Pons (tissue), 1 donor: ENCODE data around the gene SH3BGRL3.

ENCODE experiments used
- DNase-seq: peaks from one replicate; pipeline ENCODE4 v3.0.0-alpha.2; 2016; ENCODE audit warnings: low spot score

The SH3BGRL3 gene

GRCh38 chr1:26277719-26278118 is 2.2 kb upstream of the SH3BGRL3 start:
- no peak for DNase-seq

DNA sequence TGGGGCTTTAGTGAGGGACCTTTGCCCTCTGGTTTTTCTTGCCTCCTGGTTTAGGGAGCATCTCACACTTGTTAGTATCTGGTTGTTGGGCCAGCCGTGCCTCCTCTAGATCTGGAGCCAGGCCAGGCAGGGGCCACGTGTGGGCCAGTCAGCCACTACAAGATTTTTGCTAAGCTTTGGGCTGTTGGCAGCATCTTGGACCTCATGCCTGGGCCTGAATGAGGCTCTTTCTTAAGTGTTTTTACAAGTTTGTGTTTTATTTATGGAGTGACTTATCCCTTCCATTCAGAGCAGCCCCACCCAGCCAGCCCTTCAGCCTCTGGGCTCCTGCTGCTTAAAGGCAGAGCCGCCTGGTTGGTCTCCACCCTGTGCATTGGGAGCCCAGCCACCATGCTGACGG is 1.6 kb upstream of the SH3BGRL3 start:
- DNase-seq, result no peak

DNA sequence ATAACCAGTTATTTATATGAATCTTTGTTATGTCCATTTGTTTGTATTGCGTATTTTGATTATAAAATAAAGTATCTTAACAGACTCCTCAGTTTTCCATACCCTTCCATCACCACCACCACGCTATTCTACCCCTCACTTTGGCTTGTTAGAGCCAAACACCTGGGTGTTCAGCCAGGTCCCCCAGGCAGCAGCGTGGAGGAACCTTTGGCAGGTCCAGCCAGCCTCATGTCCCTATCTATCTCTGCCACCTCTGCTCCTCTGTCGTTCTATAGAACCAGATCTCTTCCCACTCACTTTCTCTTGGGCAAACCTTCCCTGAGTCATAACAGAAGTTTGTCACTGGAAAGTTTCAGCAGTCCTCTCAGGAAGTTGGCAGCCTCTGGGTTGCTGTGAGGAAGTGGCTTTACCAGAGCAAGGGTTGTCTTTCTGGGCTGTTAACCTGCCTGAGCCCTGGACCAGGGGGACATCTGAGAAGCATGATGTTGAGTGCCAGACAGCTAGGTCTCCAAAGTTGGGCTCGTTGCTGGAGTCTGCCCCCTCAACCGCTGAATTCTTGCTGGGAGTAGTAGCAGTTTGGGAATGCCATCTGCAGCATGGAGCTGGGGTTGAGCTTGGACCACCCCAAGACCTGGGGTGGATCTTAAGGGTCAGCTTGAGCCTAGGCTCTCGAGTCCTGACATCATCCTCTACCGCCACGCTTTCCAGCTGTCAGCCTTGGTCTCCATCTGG is 996 bp upstream of the SH3BGRL3 start:
- peak; percentile 74 for DNase-seq

GRCh38 chr1:26280333-26281042 is 602 bp downstream of the SH3BGRL3 start:
- no peak for DNase-seq

GRCh38 chr1:26281091-26281958 is 1.4 kb downstream of the SH3BGRL3 start:
- no peak for DNase-seq

DNA sequence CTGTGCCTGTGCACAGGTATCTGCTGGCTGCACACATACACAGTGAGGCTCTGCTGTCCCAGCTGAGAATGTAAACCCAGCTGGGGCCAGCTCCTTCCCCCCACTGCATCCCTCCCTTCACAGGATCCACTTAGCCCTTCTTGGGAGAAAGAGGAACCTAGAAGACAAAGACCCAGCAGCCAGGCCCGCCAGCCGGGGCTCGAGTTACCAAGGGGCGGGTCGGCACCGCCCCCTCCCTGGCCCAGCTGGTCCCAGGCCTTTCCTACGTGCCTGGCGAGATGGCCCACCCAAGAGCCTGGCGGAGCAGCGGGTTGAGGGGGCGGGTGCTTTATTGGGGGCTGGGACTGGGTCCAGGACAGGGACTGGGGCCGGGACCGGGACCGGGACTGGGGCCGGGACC is 2.1 kb downstream of the SH3BGRL3 start:
- DNase-seq, result no peak

GRCh38 chr1:26282401-26282918 is 2.6 kb downstream of the SH3BGRL3 start:
- DNase-seq, result no peak

- no peak for DNase-seq
Measured at GRCh38 chr1:26283279-26283853, 3.5 kb downstream of the SH3BGRL3 start.

- DNase-seq, result no peak
Measured at GRCh38 chr1:26283871-26284596, 4.1 kb downstream of the SH3BGRL3 start.

- DNase-seq, result no peak
Measured at GRCh38 chr1:26284597-26285347, 4.9 kb downstream of the SH3BGRL3 start.

GRCh38 chr1:26285366-26286063 is 5.6 kb downstream of the SH3BGRL3 start:
- no peak for DNase-seq

GRCh38 chr1:26286064-26286416 is 6.2 kb downstream of the SH3BGRL3 start:
- no peak for DNase-seq

DNA sequence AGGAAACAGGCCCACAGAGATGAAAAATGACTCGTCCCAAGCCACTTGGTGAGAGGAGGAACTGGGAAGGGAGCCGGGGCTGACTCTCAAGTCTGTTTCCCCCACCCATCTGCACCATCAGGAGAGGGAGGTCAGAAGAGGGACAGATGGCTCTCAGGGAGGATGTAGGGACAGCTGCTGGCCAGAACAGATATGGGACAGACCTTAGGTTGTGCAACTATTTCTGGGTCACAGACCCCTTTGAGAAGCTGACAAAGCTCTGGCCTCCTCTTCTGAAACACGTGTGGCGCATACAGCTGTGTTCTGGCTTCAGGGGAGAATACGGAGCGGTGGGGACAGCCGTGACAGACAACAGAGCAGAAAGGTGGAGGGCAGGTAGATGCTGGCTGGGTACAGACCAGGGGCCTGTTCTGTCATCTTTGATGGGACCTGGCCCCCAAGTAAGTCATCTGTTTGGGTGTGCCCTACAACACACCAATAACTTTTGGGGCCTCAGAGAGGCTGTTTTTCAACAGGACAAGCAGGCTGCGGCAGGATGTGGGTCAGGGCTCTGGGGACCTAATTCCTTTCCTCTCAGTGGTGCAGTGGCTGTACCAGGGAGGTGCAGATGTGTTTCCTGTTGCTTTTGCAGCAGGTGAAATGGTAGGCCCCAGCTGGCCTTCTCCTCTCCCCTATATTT is 7.3 kb downstream of the SH3BGRL3 start:
- no peak for DNase-seq

GRCh38 chr1:26287811-26288210 is 7.9 kb downstream of the SH3BGRL3 start:
- DNase-seq, result no peak

DNA sequence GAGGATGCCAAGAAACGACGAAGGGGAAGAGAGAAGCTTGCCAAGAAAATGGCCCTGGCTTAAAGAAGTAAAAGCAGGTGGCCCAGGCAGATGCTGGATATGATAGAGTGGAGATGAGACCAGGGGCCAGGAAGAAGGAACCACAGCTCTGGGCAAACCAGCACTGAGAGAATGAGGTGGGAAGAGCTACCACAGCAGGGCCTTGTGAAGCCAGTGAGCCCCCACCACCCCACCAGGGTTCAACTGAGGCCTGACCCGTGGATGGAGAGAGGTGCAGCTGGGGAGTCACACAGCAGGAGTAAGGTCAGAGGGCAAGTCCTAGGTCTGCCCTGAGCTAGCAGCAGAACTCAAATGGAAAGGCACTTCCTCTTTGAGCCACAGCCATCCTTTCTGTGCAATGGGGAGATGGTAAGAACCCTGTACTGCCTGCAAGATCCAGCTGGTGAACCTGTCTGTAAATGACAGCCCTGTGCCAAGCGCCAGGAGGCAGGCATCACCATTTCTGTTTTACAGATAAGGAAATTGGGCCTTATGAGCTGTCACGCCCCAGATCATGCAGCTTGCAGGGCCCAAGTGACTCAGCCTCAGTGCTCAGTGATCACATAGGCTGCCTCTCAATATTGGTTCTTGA is 8.5 kb downstream of the SH3BGRL3 start:
- no peak for DNase-seq

DNA sequence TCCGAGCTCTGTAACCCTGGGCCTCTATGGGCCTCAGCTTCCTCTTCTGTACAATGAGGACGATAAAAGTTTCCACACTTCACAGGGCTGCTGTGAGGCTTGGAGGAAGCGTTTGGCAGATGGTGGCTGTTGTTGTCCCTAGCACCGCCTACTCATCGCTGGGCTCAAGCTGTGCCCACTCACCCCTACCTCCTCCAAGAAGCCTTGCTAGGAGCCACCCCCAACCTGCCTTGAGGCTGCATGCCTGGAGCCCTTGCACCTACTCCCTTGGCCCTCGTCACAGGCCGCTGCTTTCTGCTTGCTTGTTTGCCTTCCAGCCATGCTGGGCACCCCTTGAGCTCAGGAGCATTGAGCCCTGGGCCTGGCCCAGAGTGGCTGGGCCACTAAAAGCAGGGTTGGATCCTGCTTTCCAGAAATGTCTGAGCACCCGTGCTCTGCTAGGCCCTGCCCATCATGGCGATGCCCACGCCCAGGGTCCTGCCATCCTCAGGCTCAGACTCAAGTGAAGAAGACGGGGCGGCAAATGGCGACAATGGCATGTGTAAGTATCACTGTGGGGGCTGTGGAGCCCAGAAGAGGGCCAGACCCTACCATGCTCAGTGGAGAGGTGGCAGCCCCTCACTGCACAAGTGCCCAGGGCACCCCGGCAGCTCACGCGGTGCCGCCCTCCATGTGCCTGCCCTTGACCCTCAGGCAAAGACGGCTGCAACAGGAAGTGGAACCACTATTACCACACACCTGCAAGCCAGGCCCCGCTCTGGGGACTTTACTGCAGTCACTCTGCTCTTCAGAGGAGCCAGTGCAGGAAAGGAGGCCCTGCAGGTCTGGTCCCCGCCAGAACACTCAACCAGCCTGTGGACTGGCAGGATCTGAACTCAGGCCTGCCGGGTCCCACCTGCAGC is 9.5 kb downstream of the SH3BGRL3 start:
- peak; percentile 65 for DNase-seq

DNA sequence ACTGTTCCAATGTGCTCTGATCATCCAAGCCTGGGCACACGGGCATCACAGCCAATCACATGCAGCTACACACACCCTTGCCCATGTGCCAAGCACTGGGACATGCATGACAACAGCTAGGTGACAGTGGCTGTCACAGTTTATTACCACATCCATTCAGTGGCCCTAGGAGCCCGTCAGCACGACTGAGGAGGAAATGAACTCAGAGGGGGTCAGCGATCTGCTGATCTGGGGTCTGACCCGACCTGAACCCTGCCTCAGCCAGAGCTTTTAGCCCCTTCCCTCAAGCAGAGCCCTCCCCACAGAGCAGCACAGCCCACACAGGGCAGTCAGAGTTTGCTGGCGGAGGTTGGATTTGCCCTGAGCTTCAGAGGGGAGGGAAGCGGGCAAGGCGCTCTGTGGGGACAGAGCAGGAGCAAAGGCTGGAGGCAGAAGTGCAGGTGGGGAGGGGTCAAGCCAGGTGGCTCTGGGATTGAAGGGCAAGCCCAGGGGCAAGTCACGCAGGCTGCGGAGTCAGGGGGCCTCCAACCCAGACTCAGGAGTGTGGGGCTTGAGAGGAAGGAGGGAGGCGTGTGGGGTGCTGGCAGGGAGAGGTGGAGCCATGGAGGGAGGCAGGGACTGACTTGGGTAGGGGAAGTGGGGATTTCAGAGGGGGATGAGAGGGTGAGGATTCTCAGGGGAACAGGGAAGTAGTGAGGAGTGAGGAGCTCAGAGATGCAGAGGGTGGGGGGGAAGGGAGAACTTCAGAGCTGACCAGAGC is 10.4 kb downstream of the SH3BGRL3 start:
- DNase-seq, result no peak
